GM21528 (cell line): ENCODE results near the gene PRF1.
"Not testable (repeated sequence)": the region's sequence is repeated elsewhere in the genome, so short reads cannot be mapped to it uniquely, and the experiment has no call there.

Experiments used
- ATAC-seq: cut with Tn5 transposase; IDR thresholded peaks from one replicate; pipeline ENCODE4 v1.9.1; 2021; ENCODE audit warnings: mild to moderate bottlenecking, moderate library complexity; ENCODE audit not compliant: unreplicated experiment, low FRiP score

Gene PRF1

DNA sequence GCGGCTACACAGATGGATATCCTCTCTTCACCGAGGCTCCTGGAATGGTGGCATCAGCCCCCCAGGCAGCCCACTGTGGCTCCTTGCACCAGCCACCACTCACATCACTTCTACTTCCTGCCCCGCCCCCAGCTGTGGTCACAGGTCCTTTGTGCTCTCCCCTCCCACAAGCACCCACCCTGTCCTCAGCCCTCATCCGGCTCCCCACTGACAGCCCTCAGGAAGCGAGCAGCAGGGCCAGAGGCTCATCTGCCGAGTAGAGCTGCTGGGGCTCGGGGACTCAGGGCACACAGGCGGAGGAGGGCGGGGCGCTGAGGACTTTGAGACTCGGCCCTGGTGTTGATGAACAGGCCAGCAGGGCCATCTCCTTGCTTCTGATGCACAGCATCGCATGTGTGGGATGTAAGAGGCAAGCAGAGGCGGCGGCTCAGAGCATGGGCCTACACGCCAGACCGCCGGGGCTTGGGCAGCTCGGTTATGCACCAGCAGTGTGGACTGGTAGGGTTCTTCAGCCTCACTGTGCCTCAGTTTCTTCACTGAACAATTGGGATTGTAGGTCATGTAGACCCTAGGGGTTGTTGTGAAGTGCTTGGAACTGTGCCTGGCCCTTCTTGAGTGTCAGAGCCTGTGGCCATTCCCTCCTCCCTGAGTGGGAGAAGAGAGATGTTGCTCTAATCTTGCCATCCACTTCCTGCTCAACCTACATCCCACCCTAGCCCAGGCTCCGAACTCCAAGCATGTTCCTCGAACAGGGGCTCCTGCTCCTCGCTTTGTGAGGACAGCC lies at the start of gene PRF1:
Gene PRF1 (minus strand): TSS at position 77 of the 784 bp plus-strand sequence. CDS start 1,839 bp downstream, outside the sequence.
- no peak for ATAC-seq

DNA sequence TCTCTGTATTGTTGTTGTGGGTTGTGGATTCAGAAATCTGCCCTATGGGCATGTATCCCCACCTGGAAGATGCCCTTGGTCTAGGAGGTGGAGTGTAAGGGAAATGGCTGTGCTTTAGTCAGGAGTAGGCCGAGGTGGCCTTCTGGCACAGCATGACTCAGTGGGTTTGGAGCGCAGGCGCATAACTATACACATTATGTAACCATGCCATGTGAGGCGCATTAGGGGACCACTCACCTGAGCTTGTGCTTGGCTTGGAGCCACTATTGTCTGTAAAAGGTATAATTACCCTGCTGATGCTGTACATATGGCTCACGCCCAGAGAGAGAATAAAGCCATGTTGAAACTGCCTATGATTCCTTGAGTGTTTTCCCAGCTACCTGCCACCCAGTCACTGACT lies 49.1 kb upstream of the PRF1 start:
- ATAC-seq = no peak

DNA sequence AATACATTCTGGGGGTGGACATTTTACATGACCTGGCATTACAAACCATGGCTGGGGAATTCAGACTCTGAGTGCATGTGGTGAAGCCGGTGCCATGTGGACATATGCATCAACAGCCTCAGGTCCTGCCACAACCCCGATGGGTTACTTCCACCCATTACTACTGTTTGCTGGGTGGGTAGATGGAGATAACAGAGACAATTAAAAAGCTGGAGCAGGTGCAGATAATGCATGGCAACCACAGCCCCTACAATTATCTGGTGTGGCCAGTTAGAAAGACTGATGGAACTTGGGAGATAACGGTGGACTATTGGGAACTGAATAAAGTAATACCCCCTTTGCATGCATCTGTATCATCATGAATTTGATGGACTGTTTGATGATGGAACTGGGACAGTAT lies 48.2 kb upstream of the PRF1 start:
- no peak for ATAC-seq

DNA sequence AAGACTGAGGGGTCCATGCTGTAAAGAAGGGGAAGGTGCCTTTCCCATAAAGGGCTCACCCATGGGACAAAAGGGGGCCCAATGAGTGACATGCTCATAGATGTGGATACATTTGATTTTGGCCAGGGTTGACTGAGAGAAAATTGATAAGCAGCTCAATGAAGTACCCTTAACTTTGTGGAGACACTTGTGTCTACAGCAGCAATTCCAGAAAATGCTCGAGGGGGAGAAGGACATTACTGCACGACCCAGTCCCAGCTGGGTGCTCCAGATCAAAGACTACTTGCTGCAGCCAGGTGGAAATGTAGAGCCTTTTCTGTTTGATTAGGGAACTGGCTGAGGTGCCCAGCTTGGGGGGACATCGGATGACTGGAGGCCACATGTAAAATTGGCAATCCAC lies 47.6 kb upstream of the PRF1 start:
- no peak for ATAC-seq

DNA sequence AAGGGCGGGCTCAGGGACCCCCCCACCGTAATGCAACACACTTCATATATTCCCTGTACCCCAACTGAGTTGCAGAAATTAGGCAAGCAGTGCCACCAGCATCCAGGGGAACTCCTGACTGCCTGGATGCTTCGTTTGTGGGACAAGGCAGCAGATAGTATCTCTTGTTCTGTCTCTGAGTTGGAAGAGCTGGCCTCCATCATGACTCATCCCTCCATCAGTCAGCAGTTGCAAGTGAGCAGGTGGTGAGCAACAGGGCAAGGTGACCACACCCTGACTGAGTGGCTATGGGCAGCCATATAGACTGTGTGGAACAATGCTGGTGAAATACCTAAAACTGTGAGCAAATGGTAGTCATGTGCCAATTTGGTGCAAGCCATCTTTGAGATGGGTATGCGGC lies 47.0 kb upstream of the PRF1 start:
- ATAC-seq = no peak

DNA sequence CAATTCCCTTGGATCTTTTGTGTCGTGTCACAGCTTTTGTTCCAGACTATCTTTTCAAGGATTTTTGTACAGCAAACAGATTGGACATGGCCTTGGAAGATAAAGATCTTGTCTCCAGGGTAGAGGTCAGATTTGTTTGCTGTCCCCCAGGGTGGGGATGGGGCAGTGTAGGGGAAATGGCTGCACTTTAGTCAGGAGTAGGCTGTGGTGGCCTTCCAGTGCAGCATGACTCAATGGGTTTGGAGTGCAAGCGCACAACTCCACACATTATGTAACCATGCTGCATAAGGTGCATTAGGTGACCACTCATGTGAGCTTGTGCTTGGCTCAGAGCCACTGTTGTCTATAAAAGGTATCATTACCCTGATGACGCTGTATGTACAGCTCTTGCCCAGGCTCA lies 45.9 kb upstream of the PRF1 start:
- ATAC-seq = no peak

DNA sequence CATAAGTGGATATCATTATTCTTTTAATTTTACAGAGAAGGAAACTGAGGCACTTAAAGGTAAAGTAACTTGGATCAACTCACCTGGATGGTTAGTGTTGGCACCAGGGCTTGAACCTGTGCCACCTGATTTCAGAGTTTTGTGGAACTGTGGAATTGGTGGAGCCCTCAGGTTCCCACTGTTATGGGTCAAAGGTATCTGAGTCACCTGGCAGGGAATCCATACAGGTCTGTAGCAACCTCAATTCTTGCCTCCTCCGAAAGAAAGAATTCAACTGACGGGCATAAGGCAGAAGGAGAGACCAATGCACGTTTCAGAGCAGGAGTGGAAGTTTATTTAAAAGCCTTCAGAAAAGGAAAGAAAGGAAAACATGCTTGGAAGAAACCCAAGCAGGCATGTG lies 44.5 kb upstream of the PRF1 start:
- ATAC-seq = no peak

DNA sequence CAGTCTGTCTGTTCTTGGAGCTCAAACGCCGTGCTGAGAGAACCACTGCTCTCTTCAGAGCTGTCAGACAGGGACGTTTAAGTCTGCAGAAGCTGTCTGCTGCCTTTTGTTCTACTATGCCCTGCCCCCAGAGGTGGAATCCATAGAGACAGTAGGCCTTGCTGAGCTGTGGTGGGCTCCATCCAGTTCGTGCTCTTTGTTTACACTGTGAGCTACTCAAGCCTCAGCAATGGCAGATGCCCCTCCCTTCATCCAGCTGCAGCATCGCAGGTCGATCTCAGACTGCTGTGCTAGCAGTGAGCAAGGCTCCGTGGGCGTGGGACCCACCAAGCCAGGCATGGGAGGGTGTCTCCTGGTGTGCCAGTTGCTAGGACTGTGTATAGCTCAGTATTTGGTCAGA lies 42.4 kb upstream of the PRF1 start:
- ATAC-seq = not testable (repeated sequence)

DNA sequence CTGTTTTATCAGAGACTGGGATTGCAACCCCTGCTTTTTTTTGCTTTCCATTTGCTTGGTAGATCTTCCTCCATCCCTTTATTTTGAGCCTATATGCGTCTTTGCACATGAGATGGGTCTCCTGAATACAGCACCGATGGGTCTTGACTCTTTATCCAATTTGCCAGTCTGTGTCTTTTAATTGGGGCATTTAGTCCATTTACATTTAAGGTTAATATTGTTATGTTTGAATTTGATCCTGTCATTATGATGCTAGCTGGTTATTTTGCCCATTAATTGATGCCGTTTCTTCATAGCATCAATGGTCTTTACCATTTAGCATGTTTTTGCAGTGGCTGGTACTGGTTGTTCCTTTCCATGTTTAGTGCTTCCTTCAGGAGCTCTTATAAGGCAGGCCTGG lies 40.7 kb upstream of the PRF1 start:
- not testable (repeated sequence) for ATAC-seq

DNA sequence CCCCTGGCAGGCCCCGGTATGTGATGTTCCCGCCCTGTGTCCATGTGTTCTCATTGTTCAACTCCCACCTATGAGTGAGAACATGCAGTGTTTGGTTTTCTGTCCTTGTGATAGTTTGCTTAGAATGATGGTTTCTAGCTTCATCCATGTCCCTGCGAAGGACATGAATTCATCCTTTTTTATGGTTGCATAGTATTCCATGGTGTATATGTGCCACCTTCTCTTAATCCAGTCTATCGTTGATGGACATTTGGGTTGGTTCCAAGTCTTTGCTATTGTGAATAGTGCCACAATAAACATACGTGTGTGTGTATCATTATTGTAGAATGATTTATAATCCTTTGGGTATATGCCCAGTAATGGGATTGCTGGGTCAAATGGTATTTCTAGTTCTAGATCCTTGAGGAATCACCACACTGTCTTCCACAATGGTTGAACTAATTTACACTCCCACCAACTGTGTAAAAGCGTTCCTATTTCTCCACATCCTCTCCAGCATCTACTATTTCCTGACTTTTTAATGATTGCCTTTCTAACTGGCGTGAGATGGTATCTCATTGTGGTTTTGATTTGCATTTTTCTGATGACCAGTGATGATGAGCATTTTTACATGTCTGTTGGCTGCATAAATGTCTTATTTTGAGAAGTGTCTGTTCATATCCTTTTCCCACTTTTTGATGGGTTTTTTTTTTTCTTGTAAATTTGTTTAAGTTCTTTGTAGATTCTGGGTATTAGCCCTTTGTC lies 37.3 kb upstream of the PRF1 start:
- ATAC-seq = not testable (repeated sequence)

DNA sequence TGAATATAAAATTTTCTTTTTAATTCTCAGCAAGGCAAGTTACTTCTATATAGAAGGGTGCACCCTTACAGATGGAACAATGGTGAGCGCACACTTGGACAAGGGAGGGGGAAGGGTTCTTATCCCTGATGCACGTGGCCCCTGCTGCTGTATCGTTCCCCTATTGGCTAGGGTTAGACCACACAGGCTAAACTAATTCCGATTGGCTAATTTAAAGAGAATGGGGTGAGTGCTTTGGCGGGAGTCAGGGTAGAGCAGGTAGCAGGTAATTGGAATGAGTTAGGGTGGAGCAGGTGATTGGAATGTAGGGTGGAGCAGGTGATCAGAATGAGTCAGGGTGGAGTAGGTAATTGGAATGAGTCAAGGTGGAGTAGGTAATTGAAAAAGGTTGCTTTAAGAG lies 32.0 kb upstream of the PRF1 start:
- not testable (repeated sequence) for ATAC-seq

DNA sequence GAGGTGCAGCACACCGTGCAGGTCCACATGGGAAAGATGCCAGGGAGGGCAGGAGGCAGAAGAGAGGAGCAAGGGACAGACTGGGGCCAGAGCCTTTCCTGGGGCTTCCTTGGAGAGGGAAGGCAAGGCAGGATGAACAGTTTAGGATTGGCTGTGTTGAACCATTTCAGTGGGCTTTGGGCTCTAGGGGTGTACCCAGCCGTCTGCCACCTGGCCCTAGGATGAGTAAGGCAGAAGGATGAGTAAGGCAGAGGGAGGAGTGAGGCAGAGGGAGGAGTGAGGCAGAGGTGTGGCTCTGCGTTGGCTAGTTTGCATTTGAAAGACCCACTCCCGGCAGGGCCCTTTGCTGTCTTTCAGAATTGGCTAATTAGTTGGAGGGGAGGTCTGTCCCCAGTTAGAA lies 31.5 kb upstream of the PRF1 start:
- no peak for ATAC-seq

DNA sequence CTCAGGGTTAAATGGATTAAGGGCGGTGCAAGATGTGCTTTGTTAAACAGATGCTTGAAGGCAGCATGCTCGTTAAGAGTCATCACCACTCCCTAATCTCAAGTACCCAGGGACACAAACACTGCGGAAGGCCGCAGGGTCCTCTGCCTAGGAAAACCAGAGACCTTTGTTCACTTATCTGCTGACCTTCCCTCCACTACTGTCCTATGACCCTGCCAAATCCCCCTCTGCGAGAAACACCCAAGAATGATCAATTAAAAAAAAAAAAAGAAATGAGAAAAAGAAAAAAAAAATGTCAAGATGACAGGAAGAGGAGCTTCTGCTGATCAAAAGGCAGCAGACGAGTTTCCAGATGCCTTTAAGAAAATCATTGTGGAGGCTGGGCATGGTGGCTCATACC lies 29.2 kb upstream of the PRF1 start:
- ATAC-seq = not testable (repeated sequence)

DNA sequence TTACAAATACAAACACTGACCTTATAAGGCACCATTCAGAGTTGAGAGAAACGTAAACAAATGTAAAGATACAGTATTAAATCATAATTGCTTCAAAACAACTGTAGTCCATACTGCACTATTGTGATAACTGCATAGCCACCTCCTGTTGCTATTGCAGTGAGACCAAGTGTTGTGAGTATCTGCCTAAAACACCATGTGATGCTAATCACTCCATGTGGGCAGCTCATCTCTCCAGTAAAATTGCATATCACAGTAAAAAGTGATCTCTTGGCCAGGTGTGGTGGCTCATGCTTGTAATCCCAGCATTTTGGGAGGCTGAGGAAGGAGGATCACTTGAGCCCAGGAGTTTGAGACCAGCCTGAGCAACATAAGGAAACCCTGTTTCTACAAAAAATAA lies 26.8 kb upstream of the PRF1 start:
- ATAC-seq = no peak

DNA sequence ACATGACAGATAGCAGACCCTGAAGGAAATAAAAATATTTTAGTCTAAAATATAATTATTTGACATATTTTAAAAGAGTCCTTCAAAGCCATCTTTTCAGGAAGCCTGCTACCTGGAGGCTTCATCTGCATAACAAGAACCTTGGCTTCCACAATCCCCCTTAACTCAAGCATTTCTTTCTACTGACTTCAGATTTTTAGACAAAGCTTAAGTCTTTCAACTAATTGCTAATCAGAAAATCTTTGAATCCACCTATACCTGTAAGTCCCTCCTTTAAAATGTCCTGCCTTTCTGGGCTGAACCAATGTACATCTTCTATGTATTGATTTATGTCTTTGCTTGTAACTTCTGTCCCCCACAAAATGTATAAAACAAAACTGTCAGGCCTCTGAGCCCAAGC lies 23.5 kb upstream of the PRF1 start:
- no peak for ATAC-seq

DNA sequence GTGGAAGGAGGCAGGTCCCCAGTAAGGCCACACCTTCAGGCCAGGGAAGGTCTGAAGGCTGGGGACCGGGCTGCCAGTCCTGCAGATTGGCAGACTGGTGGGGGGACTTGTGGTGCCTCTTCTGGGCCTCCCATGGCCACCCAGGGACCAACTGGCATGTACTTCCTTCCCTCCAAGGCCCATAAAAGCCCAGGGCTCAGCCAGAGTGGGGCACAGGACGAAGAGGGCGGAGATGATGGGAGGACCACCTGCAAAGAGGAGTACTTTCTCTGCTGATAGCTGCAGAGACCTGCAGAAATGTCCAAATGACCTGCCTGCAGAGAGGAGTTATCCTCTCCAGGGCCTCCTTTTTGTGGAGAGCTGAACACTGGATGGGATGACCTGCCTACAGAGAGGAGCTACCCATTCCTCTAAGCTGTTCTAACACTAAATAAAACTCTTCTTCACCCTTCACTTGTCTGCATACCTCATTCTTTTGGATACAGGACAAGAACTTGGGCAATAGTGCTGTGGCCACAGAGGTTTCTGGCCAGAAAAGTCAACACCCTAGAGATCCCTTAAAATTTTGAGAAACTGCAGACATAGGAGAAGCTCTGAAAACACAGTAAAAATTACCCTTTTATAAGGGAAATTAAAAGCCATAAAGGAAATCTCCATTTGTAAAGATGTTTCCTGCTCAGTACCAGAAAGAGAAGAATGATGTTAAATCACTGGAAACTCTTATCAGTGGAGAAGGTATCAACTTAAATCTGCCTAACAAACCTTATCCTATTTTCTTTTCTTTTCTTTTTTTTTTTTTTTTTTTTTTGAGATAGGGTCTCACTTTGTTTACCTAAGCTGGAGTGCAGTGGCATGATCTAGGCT lies 20.7 kb upstream of the PRF1 start:
- no peak for ATAC-seq

DNA sequence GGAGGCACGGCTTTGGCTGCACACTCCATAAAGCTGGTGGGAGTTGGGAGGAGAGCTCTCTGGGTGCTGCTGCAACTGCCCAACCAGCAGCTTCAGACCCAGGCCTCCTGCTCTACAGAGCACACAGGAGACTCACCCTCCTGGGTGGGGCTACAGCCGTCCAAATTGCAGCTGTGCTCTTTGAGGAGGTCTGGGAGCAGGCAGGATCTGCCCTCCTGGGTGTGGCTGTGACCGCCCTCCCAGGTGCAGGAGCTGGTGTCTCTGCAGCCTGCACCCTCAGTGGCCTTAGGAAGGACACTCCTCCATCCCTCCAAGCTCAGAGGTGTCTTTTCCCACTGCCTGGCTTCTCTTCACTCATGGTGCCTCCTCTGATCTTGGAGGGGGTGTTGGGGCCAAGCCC lies 20.0 kb upstream of the PRF1 start:
- ATAC-seq = no peak

DNA sequence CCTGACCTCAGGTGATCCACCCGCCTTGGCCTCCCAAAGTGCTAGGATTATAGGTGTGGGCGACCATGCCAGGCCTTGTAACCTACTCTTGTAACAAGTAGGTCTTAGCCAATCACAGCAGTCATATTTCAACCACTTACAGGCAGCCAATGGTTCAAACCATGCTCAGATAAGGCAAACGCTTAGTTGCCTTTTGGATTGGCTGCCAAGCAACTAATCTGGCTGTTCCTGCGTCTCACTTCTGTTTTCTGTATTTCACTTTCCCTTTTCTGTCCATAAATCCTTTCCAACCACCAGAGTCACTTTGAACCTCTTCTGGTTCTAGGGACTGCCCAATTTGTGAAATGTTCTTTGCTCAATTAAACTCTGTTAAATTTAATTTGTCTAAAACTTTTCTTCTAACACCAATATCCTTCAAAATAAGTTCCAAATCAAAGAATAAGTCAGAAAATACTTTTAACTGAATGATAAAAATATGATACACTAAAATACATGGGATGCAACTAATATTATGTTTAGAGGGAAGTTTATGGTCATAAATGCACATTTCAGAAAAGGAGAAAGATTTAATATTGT lies 19.1 kb upstream of the PRF1 start:
- no peak for ATAC-seq

DNA sequence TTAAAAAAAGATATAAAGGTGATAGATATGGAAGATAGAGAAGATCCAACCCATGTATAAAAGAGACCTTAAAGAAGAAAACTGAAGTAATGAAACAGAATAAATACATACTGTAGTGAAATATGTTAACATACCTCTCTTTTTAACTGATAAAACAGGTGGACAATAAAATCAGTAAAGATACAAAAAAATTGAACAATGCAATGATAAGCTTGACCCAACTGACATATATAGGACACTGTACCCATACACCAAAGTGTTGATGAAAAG lies 17.4 kb upstream of the PRF1 start:
- ATAC-seq = no peak

DNA sequence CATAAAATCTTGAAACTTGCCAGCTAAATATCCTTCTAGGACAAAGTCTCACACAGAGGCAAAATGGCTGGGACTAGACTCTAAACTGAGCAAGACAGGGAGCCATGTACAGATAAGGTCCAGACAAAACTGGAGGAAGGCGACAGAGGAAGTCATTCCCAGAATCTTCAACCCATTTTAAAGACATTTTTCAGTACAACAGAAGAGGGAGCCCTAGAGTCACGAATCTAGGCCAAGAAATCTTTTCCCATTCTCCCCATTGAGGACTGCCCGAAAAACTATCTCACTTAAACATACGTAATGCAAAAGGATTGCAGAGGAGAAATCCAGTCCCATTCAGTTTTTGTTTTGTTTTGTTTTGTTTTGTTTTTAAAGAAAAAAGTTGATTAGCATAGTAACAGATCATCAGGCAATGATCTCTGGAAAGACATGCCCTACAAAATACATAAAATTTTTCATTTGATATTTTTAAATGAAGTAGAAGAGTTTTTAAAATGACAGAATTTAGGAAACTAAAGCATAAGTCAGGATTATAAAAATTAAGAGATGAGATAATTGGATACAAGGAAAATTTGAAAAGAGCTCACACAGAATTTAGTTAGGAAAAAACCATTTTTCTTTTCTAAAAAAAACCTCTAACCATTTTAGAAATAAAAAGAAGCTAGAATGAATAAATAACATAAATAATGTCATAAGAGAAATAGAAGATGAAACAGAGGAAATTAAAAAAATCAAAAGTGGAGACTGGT lies 16.9 kb upstream of the PRF1 start:
- no peak for ATAC-seq
